GM23338 (cell line): ENCODE data around the gene RNF11.

Experiments
- CREB1 ChIP-seq: fragments of 250-450 bp; sonication (Bioruptor Pico); IDR thresholded peaks from 2 replicates; pipeline ENCODE4 v1.5.0; 2020; ENCODE audit warnings: low read depth, mild to moderate bottlenecking, moderate library complexity
- CTCF ChIP-seq, 2 experiments: fragments of 200-600 bp in 1 of 2; sonication (generic) in 1 of 2; conservative IDR thresholded peaks; 2 replicates each; pipeline versions ENCODE4 v1.5.1 to v1.6.1; 2016 to 2017; ENCODE audit warnings: antibody characterized with exemption in 2 of 2, low read depth in 2 of 2, mild to moderate bottlenecking in 2 of 2, moderate library complexity in 1 of 2
- ETS1 ChIP-seq: IDR thresholded peaks from 2 replicates; pipeline ENCODE4 v1.6.1; 2016; ENCODE audit warnings: antibody characterized with exemption
- EZH2 ChIP-seq: fragments of 200-600 bp; sonication (generic); IDR thresholded peaks from one replicate; pipeline ENCODE4 v1.8.0; 2017; ENCODE audit warnings: antibody characterized with exemption, mild to moderate bottlenecking, low read depth; ENCODE audit not compliant: unreplicated experiment
- EZH2phosphoT487 ChIP-seq: fragments of 200-600 bp; sonication (generic); IDR thresholded peaks from one replicate; pipeline ENCODE4 v1.8.1; 2018; ENCODE audit warnings: antibody characterized with exemption; ENCODE audit not compliant: unreplicated experiment
- JUNB ChIP-seq: IDR thresholded peaks from one replicate; pipeline ENCODE4 v1.6.1; 2016; ENCODE audit warnings: antibody characterized with exemption; ENCODE audit not compliant: unreplicated experiment
- NANOG ChIP-seq: IDR thresholded peaks from 2 replicates; pipeline ENCODE4 v1.6.1; 2016; ENCODE audit warnings: antibody characterized with exemption, borderline replicate concordance
- POLR2AphosphoS5 ChIP-seq: IDR thresholded peaks from 2 replicates; pipeline ENCODE4 v1.6.1; 2016; ENCODE audit warnings: antibody characterized with exemption, low read depth
- REST ChIP-seq: IDR thresholded peaks from one replicate; pipeline ENCODE4 v1.6.1; 2018; ENCODE audit warnings: antibody characterized with exemption; ENCODE audit not compliant: unreplicated experiment
- STAT1 ChIP-seq: IDR thresholded peaks from one replicate; pipeline ENCODE4 v1.6.1; 2016; ENCODE audit warnings: antibody characterized with exemption; ENCODE audit not compliant: unreplicated experiment
- ZNF114 ChIP-seq: fragments of 250-450 bp; sonication (Bioruptor Pico); IDR thresholded peaks from 2 replicates; pipeline ENCODE4 v1.5.0; 2020; ENCODE audit warnings: mild to moderate bottlenecking, moderate library complexity
- ZNF331 ChIP-seq: fragments of 250-450 bp; sonication (Bioruptor Pico); IDR thresholded peaks from 2 replicates; pipeline ENCODE4 v1.5.0; 2020; ENCODE audit warnings: low read depth, mild to moderate bottlenecking, moderate library complexity

GRCh38 chr1:51231120-51231519 lies 5.0 kb upstream of the RNF11 start:
- TF ChIP-seq EZH2 (no peak), CTCF (conservative IDR thresholded peaks at IDR 0.05; ENCODE audit: low read depth in 2 of 2) (no peak), REST (no peak), EZH2phosphoT487 (no peak), POLR2AphosphoS5 (no peak), CREB1 (no peak), NANOG (no peak), ETS1 (no peak), JUNB (no peak), ZNF331 (no peak), ZNF114 (CRISPR knock-in tag) (no peak), STAT1 (no peak)
